HTERT RPE-1 (cell line): ENCODE results near the gene TOX4.
"Not testable (repeated sequence)": the region's sequence is repeated elsewhere in the genome, so short reads cannot be mapped to it uniquely, and the experiment has no call there.

Experiments
- in situ Hi-C: fragments of 300-500 bp; cut with MboI; formaldehyde crosslinking; loops from 4 replicates; pipeline ENCODE4 v1.14.3; 2020; ENCODE audit warnings: low sequenced_read_pairs

Gene TOX4

DNA sequence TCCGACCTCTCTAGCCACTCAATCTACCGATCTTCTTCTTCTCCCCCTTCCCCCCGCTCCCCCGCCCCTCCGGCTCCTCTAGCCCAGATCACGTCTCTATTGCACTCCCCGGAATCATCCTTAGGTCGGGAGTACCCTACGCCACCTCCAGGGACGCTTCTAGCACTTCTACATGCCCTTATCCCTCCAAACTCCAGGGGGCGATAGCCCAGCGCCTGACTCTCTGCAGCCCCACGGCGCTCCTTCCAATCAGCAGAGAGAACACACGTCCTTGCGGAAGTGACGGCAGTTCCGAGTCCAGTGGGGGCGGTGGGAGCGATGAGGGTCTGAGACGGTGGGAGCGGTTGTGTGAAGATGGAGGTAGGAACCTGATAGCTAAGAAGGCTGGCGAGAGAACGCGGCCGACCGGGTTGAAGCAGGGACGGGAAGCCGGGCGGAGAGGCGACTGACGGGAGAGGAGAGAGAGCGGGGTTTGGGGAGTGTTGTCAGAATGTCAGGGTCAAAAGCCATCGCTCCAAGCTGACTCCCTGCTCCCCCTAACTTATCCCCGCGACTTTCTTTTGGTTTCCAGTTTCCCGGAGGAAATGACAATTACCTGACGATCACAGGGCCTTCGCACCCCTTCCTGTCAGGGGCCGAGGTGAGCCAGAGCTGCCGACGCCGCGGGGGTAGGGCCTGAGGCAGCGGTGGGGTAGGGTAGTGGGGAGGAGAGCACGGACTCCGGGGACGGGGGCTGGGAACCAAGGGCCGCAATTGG, at the start of gene TOX4, which contains the start of gene RAB2B:
Gene TOX4 (plus strand): TSS at position 271 of the 757 bp plus-strand sequence. CDS start 84 bp downstream, at position 355.
Gene RAB2B (minus strand): TSS at position 35 of the 757 bp plus-strand sequence. CDS start 87 bp downstream, outside the sequence.
- in situ Hi-C loops, result no loop called here

DNA sequence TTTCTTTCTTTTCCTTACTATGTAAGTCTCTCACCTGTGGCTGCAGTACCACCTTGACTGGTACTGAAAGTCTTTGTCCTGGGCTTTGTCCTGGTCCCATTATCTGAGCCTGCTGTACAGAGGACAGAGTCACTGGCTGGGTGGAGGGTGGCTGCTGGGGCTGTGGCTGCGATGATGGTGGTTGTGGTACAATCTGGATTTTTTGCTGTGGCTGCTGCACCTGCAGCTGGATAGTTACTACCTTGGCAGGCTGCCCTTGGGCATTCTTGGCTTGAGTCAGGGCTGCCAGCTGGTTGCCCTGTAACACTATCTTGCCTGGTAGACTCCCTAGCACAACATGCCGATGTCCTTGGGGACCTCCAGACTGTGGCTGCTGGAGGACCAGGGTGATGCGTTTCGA, 48.1 kb upstream of the TOX4 start:
- in situ Hi-C loops, result no loop called here

DNA sequence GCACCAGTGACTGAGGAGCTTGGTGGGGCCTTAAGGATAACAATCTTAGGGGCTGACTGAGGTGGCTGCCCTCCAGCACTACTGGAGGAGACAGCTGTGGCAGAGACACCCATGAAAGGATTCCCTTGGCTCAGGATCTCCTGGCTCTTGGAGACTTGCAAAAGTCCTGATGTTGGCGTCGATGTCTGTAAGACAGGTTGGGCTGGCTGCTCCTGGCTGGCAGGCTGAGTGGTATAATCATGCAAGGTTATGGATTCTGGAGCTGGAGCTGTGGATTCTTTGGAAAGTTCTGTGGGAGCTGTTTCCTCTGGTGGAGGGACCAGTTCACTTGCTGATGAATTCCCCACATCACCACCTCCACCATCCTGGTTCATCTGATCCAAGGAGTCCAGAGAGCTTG, 45.9 kb upstream of the TOX4 start:
- in situ Hi-C loops, result no loop called here

DNA sequence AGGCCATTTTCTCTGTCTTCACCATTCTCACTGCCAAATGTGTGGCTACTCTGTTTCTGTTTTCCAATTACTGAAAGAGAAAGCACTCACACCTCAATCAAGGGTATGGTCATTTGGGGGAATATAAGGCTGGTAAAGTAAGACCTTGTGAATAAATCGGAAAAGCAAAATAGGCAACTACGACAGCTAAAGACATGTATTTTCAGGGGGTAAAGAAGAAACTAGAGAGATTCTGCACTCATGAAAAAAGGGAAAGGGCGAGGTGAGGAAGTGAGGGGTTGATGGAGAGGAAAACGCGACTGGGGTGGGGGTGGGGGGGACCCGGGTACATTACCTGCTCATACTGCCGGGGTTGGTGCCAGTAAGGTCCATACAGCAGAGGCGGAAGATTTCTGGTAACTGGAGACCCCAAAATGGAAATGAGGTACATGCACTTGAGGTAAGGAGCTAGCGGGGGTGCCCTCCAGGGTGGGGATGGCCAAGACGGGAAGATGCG, 40.4 kb upstream of the TOX4 start:
- in situ Hi-C loops, result no loop called here

DNA sequence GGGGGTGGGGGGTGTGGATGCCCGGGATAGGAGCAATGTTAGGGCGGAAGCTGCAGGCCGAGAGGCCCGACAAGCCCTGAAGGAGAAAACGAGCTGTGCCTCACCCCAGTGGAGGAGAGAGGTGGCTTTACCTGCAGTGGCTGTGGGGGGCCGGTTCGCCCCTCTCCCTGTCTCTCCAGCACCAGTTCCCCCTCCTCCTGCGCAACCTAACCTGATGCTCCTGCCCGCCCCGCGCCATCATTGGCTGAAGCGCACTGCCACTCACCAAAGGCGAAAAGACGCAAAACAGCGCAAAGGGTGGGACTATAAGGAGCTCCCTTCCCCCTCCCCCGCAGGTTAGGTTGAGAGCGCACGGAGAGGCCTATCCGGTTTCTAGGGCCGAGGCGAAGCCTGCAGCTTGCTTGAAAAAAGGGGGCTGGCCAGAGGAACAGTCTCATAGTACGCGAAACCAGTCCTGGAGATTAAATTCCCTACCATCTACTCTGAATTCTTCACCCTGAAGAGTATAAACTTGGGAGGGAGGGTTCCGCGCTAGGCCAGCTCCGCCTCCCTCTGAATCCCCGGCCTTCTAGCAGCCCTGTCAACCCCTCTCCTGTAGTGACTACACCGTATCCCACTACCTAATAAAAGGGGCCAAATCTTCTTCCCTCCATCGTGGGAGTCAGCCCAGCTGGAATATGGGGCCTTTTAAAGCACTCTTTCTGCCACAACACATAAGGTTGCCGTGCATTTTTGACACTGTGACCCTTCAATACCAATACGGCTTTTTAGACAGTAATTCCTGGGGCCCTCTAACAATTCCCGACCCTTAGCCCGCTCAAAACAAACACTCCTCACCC, 39.7 kb upstream of the TOX4 start:
- in situ Hi-C loops, result no loop called here

DNA sequence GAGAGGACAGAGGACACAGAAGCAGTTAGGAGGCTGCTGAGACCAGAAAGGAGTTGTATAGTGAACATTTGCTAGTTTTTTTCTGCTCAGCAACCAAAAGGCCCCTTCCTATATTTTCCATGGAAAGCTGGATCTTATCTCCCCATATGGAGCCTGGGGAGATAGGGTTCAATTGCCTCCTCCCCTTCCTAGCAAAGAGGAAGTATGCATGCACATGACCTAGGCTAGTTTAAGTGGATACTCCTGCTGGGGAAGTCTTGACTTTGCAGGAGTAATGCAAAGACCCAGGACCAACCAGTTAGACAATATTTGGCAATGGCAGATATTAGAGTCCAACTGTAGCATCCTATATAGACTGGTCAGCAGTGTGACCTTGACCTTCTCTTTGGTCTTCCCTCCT, 36.1 kb upstream of the TOX4 start:
- in situ Hi-C loops, result no loop called here

DNA sequence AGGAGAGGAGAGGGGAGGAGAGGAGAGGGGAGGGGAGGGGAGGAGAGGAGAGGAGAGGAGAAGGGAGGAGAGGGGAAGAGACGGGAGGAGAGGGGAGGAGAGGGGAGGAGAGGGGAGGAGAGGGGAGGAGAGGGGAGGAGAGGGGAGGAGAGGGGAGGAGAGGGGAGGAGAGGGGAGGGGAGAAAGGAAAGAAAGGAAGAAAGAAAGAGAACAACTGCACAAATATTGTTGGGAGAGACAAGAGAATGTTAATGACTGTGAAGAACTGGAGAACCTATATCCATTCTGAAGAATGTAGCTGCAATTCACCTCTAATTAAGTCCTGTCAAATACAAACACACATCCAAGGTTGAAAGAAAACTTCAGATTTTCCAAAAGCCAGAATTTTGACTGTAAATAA, 34.3 kb upstream of the TOX4 start:
- in situ Hi-C loops, result not testable (repeated sequence)

DNA sequence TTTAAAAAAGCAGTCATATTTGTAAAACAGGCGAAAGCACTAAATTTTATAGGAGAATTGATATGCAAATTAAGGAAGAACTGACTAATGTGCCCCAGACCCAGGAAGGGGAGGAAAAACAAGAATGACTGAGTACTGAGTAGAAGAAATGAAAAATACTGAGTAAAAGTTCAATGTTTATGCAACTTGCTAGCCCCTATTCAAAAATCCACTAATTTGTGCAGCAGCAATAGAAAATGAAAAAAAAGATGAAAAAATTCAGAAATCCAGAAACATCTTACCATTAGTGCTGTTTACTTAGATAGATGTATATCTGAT, 27.1 kb upstream of the TOX4 start:
- in situ Hi-C loops, result no loop called here

DNA sequence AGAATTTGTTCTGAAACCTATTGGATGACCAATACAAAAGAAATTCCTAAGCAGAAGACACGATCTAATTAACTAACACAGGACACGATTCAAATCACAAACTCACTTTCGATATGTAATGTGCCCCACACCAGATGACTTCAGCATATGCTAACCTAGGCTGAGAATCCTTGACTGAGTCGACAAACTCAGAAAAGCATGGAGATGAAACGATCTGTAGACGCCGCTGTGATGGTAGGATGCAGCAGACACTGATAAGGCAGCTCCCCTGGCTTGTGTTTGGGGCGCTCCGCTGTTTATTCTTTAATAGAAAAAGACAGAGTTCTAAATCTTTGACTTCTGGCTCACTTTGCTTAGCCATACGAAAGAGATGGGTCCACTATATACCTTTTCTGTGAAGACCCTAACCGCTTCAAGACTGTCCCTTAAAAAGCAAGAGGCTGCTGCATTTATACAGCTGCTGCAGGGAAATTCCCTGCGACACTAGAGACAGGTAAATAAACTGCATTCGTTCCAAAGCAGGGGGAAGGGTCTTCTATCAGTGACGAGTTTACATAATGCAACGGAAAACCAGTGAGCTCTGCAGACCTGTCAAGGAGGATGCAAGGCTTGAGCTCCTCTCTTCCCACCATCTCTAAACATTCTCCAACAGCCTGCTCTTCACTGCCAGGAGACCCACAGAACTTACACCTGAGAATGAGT, 22.0 kb upstream of the TOX4 start:
- in situ Hi-C loops, result no loop called here

DNA sequence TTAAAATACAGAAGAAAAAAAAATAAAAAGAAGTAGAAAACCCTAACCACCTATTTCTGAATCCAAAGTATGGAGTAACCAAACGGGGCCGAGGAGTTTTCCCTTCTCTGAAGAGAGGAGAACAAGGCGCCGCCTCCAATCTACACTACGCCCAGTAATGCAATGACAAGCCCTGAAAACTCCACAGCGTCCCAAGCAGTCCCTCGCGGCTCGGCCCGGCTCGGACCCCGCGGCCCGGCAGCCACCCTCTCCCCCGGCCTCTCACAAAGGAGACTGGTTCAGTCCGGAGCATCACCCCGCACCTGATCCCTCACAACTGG, 21.4 kb upstream of the TOX4 start:
- in situ Hi-C loops, result no loop called here

DNA sequence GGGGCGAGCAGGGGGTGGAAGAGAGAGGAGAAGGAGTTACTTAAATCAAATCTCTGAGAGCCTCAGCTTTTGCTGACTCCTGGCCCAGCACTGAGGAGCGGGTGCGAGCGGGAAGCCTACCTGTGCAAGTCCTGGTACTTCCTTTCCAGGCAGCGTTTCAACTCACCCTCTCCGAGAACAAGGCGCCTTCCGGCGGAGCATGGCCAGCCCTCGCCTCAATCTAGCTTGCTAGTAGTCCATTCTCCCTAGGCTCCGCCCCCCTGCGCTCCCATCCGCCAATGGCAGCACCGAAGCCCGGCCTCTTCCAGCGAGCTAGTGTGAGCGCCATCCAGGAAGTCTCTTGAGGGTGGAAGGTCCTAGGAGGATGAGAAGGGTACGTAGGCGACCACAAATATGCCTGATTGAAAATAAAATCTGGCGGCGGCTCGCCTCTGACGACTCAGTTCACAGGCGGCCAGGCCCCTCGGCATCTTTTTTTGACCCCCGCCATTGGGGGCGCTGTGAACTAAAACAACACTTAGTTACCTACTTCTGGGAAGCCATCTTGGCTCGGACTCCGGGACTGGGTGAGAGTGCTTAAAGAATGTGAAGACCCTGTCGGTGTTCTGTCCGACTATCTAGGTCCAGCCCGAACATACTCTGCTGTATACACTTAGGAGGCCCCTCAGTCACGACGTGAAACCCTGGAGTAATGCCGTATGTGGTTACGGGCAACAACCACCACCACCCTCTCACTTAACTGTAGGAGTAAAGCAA, 20.9 kb upstream of the TOX4 start, which contains the start of gene CHD8:
Gene CHD8 (minus strand): TSS at position 212 of the 756 bp plus-strand sequence. CDS start 24,480 bp downstream, outside the sequence.
- in situ Hi-C loops, result no loop called here

DNA sequence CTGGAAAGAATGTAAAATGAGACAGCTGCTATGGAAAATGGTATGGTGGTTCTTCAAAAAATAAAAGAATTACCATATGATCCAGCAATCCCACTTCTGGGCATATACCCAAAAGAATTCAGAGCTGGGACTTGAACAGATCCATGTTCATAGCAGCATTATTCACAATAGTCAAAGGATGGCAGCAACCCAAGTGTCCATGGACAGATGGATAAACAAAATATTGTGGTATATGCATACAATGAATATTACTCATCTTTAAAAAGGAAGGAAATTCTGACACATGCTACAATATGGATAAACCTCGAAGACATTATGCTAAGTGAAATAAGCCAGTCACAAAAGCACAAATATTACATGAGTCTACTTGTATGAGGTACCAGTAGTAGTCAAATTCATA, 9.4 kb upstream of the TOX4 start:
- in situ Hi-C loops, result no loop called here

DNA sequence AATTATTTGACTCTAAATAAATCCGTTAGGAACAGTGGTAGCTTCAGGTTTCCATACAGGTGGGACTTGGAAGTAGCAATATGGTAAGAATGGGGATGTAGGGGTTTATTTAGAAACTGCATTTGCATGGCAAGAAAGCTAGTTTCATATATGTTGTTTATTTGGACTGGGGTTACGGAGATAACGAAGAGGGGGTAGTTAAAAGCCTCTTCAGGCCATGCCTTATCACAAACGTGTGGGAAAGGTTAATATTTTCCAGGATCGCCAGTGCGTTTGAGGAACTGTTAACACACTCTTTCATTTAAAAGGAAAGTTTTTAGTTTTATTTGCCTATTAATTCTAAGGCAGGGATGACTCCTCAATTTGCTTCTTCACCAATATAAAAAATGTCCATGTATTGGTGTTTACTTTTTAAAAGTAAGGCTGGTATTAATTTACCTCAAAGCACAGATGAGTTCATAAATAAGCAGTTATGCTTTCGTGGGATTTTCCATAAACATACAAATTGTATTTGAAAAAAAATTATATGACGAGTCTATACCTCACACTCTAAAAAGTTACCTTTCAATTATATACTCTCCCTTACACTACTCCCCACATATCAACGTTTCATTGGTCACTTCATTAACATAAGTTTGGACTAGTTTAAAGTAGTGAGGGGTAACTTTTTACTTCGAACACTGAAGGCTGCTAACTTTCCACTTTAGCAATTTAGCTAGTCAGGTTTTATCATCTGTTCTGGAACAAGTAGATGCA, 1.1 kb upstream of the TOX4 start:
- in situ Hi-C loops, result no loop called here

DNA sequence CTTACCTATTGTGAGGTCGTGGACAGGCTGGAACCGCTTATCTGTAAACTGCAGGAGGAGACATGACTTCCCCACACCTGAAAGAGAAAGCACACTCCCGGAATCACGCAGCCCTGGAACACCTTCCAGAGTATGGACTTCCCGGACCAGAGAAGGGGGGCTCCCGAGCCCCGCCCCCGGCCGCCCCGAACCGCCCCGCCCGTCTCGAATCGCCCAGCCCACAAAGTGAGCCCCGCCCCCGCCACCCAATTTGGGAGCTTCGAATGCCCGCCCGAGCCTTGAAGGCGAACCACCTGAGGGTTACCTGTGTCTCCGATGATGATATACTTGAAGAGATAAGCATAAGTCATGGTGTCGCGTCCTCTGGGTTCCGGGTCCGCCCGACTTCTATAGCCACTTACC, 471 bp upstream of the TOX4 start:
- in situ Hi-C loops, result no loop called here

DNA sequence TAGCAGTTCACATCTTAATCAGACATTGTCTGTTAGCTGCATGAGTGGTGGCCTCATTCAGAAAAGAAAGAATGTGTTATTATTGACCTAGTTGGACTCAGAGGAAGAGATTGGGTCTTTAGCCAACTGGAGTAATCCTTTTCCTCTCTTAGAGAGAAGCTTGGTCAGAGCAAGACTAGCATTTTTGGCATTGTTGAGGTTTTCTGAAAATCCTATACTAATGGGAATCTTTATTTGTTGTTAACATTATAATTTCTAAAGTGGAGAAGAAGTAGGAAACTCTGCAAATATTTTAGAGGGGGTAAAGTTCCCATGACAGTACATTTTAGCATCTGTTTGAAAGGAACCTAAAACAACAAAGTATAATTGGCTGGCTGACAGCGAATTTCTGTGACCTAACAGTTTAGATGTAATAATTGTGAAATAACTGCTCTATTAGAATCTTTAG, 9.7 kb downstream of the TOX4 start:
- in situ Hi-C loops, result no loop called here

DNA sequence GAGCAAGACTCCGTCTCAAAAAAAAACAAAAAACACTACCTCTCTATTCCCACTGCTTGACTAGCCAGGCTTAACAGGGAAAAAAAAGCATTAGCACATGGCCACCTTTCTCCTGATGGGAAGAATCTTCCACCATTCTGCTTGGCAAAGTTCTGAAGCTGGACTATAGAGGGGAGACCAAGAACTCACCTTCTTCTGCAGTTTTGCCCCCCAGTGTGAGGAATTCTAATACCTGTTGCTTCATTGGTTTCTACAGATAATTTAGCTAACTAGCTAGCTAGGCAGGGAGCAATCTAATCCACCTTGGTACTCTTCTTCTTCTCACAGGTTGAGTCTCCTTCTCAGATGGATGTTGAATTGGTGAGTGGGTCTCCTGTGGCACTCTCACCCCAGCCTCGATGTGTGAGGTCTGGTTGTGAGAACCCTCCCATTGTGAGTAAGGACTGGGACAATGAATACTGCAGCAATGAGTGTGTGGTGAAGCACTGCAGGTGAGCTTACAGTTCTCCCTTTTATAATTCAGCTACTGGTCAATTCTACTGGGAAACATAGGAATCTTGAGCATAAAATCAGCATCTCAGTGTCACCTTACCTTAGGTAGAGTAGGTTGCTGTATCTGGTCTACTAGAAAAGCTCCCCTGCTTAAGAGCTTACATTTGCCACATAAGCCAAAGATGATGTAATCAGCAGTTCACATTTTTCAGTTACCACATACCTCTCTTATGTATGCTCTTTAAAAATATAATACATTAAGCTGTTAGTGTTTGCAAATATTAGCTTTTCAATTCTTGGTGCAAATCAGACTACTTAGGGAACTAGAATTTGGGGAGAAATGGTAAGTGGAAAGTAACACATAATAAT, 18.1 kb downstream of the TOX4 start:
- in situ Hi-C loops, result no loop called here

DNA sequence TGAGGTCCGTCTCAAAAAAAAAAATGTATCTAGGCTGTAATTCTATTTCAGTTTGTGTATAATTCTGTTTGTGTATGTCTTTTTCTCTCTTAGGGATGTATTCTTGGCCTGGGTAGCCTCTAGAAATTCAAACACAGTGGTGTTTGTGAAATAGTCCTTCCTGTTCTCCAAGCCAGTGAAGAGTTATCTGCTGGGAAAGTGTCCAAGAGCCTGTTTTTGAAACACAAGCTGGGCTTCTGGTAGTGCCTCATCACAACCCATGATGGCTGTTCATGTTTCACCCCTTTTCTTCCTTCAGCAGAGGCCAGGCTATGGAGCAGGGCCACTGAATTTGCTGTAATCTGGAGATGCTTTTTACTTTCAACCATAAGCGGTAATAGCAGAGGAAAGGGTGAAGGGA, 19.5 kb downstream of the TOX4 start:
- in situ Hi-C loops, result no loop called here

DNA sequence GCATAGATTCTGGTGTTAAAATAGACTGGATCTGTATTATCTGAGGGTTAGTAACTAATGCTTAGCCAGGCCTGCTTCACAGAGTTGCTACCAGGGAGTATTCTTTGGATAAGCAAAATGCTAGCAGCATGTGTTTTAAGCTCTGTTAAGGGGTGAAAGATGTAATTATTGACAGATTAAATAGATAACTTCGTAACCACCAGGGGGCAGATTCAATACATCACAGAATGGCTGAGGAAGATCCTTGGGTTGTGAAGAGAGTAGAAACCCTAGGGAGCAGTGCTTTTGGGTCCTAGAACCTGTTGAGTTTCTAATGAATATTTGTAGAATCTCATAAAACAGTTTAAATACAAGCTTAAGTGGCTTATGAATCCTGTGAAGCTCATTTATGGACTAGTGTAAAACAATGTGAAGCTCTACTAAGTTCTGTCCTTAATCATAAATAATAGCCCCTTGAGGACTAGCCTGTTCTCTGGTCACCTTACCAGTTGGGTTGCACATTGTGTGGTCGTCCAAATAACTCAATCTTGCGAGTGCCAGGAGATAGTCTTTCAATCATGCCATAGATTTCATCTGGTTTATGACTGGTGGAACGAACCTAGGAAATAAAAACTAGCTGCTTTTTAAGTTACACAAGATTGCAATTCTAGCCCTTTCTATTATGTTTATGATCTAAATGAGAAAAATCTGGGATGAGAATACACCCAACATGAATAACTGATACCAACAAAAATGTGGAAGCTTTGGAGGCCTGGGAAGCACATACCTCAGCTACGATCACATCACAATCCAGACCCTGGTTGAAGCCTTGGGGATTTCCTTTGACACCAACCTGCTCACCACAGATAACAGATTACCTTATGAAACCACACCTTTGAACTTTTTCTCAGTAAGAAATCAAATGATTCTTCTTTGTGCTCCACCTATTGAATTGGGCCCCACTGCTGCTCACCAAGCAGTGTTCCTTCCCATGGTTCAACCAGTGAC, 21.8 kb downstream of the TOX4 start:
- in situ Hi-C loops, result no loop called here
